ENCODE results near the gene KCNT1. TPM values are rescaled to one million over a fixed set of nuclear protein-coding genes. Genes with fewer than 3 reads are reported as not detected.

The KCNT1 gene
- total and polyA plus RNA-seq, 2 donors (not counting 3 experiments of a cell fraction or from before 2014, with no cell fraction given): not detected

DNA sequence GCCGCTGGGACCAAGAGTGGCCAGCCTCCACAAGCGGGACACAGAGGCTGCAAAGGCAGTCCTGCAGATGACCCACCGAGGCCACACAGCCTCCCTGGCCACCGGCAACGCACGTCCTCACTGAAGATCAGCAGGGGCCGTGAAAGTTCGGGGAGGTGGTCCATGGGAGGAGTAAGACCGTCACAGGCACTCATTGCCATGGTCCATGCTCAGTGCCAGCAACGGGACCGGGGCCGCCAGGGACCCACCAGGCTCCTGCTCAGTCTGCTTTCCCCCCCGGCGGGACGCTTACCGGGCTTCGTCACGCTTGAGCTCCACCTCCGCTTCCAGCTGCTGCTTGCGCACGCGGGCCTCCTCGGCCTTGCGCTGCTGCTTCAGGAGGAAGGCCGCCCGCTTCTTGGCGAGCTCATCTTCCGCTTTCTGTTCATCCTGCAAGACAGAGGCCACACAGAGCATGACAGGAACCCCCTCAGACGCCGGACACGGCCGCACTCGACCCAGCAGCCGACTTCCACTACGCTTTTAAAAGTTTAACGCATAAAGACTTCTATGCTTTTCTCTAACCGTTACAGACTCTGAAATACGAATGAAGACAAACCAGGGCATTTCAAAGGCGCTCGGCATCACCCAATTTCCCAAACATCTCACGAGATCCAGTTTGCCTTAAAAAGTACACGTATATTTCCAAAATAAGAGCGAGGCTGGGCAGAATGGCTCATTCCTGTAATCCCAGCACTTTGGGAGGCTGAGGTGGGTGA, 116.9 kb downstream of the KCNT1 start:
- no TSS peak for BruUV-seq (replicated peaks)
- Histone ChIP-seq H3K27ac (ENCODE audit: insufficient read depth, low read depth, low read length) (no peak overlapping the region), H3K9me1 (replicated peaks; ENCODE audit: control insufficient read depth, extremely low read depth, insufficient read depth, low read length) (no peaks in the 10 kb centered on the region), H3K4me3 (replicated peaks in 1 of 3; ENCODE audit: insufficient read depth in 1 of 3, low read depth in 1 of 3, low read length in 3 of 3) (no peak overlapping the region), H3K36me3 (ENCODE audit: control insufficient read depth in 2 of 2, extremely low read depth in 1 of 2, insufficient read depth in 2 of 2, low read length in 2 of 2) (peaks cover 30 to 64% of the 10 kb centered on the region in 2 experiments), H3K9me3 (replicated peaks; ENCODE audit: control insufficient read depth, insufficient read depth, low read length) (no peaks in the 10 kb centered on the region), H4K20me1 (replicated peaks; ENCODE audit: control insufficient read depth, extremely low read depth, insufficient read depth, low read length) (no peaks in the 10 kb centered on the region), H3K4me1 (ENCODE audit: control insufficient read depth, extremely low read depth, insufficient read depth, low read length) (no peaks in the 10 kb centered on the region), H3K79me2 (ENCODE audit: control insufficient read depth, insufficient read depth, low read length) (no peaks in the 10 kb centered on the region), H3K4me2 (ENCODE audit: insufficient read depth, low read length) (no peak overlapping the region), H2AFZ (ENCODE audit: low read depth, low read length) (no peak overlapping the region), H3K27me3 (ENCODE audit: control insufficient read depth in 2 of 2, insufficient read depth in 2 of 2, low read length in 2 of 2) (no peaks in the 10 kb centered on the region), H3K9ac (replicated peaks; ENCODE audit: extremely low read depth, insufficient read depth, low read length) (no peak overlapping the region)
- POLR2A ChIA-PET: no interaction called here
- FAIRE-seq: no peak
- dilution Hi-C loops (cut with MboI; ENCODE audit: extremely low pct_ligation_motif_present, low sequenced_read_pairs): no loop called here
- intact Hi-C loops (cut with micrococcal nuclease): no loop called here
- TF ChIP-seq FOS (IDR thresholded peaks at IDR 0.05; ENCODE audit: borderline replicate concordance, insufficient read depth, low read length) (no peak), MYC (IDR thresholded peaks at IDR 0.05; ENCODE audit: low read depth, low read length) (no peak), GATA2 (IDR thresholded peaks at IDR 0.05; ENCODE audit: insufficient read depth, insufficient read length, low read depth, low read length) (no peak), POLR2AphosphoS5 (IDR thresholded peaks at IDR 0.05; ENCODE audit: insufficient read depth, low read depth, low read length) (no peak), JUN (IDR thresholded peaks at IDR 0.05; ENCODE audit: borderline replicate concordance, insufficient read depth, insufficient read length, low read depth) (no peak), POLR2A (IDR thresholded peaks at IDR 0.05; ENCODE audit: low read depth, low read length) (no peak), MAX (IDR thresholded peaks at IDR 0.05; ENCODE audit: insufficient read depth, insufficient read length) (no peak), EZH2 (IDR thresholded peaks at IDR 0.05; ENCODE audit: borderline replicate concordance, low read depth, low read length, severe bottlenecking) (no peak)
- TF ChIP-seq, protein P1, sequence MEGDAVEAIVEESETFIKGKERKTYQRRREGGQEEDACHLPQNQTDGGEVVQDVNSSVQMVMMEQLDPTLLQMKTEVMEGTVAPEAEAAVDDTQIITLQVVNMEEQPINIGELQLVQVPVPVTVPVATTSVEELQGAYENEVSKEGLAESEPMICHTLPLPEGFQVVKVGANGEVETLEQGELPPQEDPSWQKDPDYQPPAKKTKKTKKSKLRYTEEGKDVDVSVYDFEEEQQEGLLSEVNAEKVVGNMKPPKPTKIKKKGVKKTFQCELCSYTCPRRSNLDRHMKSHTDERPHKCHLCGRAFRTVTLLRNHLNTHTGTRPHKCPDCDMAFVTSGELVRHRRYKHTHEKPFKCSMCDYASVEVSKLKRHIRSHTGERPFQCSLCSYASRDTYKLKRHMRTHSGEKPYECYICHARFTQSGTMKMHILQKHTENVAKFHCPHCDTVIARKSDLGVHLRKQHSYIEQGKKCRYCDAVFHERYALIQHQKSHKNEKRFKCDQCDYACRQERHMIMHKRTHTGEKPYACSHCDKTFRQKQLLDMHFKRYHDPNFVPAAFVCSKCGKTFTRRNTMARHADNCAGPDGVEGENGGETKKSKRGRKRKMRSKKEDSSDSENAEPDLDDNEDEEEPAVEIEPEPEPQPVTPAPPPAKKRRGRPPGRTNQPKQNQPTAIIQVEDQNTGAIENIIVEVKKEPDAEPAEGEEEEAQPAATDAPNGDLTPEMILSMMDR (IDR thresholded peaks at IDR 0.05; ENCODE audit: extremely low read depth in 1 of 2, insufficient read depth in 1 of 2, low read depth in 1 of 2, low read length in 2 of 2): no peak
- CTCF ChIA-PET: no interaction called here
- no peak for DNase-seq (ENCODE audit: low read depth, low spot score)
